HepG2 (cell line): ENCODE results near the gene HDAC3. TPM values are rescaled to one million over a fixed set of nuclear protein-coding genes. Genes with fewer than 3 reads are reported as not detected.
A peak's percentile ranks its signal among the peaks of the same experiment; 100 is the strongest.

Source experiments
- ARID5B ChIP-seq: IDR thresholded peaks from 2 replicates; pipeline ENCODE4 v1.4.0; 2020; ENCODE audit warnings: mild to moderate bottlenecking, missing genetic modification reagents
- CENPX ChIP-seq: sonication (generic); formaldehyde crosslinking; IDR thresholded peaks from 2 replicates; pipeline ENCODE4 v1.9.0; 2021; ENCODE audit warnings: mild to moderate bottlenecking, missing genetic modification reagents, moderate library complexity
- FOXC1 ChIP-seq: sonication (generic); formaldehyde crosslinking; IDR thresholded peaks from 2 replicates; pipeline ENCODE4 v1.8.0; 2022; ENCODE audit warnings: mild to moderate bottlenecking, missing genetic modification reagents, borderline replicate concordance
- NCOR1 ChIP-seq: fragments of 200-600 bp; sonication (generic); IDR thresholded peaks from 2 replicates; pipeline ENCODE4 v1.7.0; 2017; ENCODE audit warnings: antibody characterized with exemption, low read length, borderline replicate concordance
- NKX3-1 ChIP-seq: sonication (generic); formaldehyde crosslinking; IDR thresholded peaks from 2 replicates; pipeline ENCODE4 v1.5.0; 2020; ENCODE audit warnings: missing genetic modification reagents
- NR0B2 ChIP-seq: sonication (generic); formaldehyde crosslinking; IDR thresholded peaks from 2 replicates; pipeline ENCODE4 v1.4.0; 2020; ENCODE audit warnings: mild to moderate bottlenecking, missing genetic modification reagents
- TEAD3 ChIP-seq: optimal IDR thresholded peaks from 2 replicates; pipeline ENCODE3; 2016; ENCODE audit warnings: borderline replicate concordance
- TRIM22 ChIP-seq: fragments of 450-650 bp; IDR thresholded peaks from 2 replicates; pipeline ENCODE4 v1.6.1; 2017
- TRIM24 ChIP-seq: sonication (generic); formaldehyde crosslinking; IDR thresholded peaks from 2 replicates; pipeline ENCODE4 v1.8.0; 2022; ENCODE audit warnings: mild to moderate bottlenecking, missing genetic modification reagents
- U2AF1 ChIP-seq: fragments of 200-400 bp; formaldehyde crosslinking; optimal IDR thresholded peaks from 2 replicates; pipeline ENCODE3; 2017; ENCODE audit warnings: mild to moderate bottlenecking, low read depth, low read length
- ZBTB42 ChIP-seq: sonication (generic); formaldehyde crosslinking; IDR thresholded peaks from 2 replicates; pipeline ENCODE4 v1.5.0; 2020; ENCODE audit warnings: mild to moderate bottlenecking, missing genetic modification reagents
- ZFP90 ChIP-seq: sonication (generic); formaldehyde crosslinking; IDR thresholded peaks from 2 replicates; pipeline ENCODE4 v1.8.0; 2022; ENCODE audit warnings: missing genetic modification reagents, mild to moderate bottlenecking, inconsistent platforms, borderline replicate concordance
- ZNF205 ChIP-seq: IDR thresholded peaks from 2 replicates; pipeline ENCODE4 v1.6.1; 2018; ENCODE audit warnings: missing biosample characterization, missing genetic modification reagents
- ZNF276 ChIP-seq: sonication (generic); formaldehyde crosslinking; IDR thresholded peaks from 2 replicates; pipeline ENCODE4 v1.4.0; 2020; ENCODE audit warnings: mild to moderate bottlenecking, low read depth, missing genetic modification reagents
- ZNF501 ChIP-seq: sonication (generic); formaldehyde crosslinking; IDR thresholded peaks from 2 replicates; pipeline ENCODE4 v1.5.1; 2020; ENCODE audit warnings: mild to moderate bottlenecking, moderate library complexity, missing genetic modification reagents
- ZNF512B ChIP-seq: sonication (generic); formaldehyde crosslinking; IDR thresholded peaks from 2 replicates; pipeline ENCODE4 v1.5.1; 2020; ENCODE audit warnings: missing genetic modification reagents, mild to moderate bottlenecking, borderline replicate concordance
- ZNF615 ChIP-seq: sonication (generic); formaldehyde crosslinking; IDR thresholded peaks from 2 replicates; pipeline ENCODE4 v1.5.0; 2020; ENCODE audit warnings: mild to moderate bottlenecking, missing genetic modification reagents, borderline replicate concordance
- ZSCAN21 ChIP-seq: sonication (generic); formaldehyde crosslinking; IDR thresholded peaks from 2 replicates; pipeline ENCODE4 v1.8.0; 2022; ENCODE audit warnings: mild to moderate bottlenecking, missing genetic modification reagents, moderate library complexity, borderline replicate concordance
- ZZZ3 ChIP-seq: sonication (generic); formaldehyde crosslinking; IDR thresholded peaks from 2 replicates; pipeline ENCODE4 v1.4.0; 2020; ENCODE audit warnings: missing genetic modification reagents, mild to moderate bottlenecking, borderline replicate concordance
- polyA plus RNA-seq, 8 experiments: library from polyadenylated mRNA; depleted of rRNA in 3 of 8; stranded (reverse) in 7 of 8; unstranded in 1 of 8; fragments of >200 nt; fragmentation: Illumina TruSeq in 4 of 8; extraction: Trizol in 4 of 8; gene quantifications; 2 replicates each; pipeline versions ENCODE4 v1.2.1 to v1.2.3, GENCODE V29; 2011 to 2016; ENCODE audit warnings: low read depth in 4 of 8, missing spikeins in 1 of 8, mixed read lengths in 1 of 8; ENCODE audit not compliant: insufficient read depth in 1 of 8
- total RNA-seq, 5 experiments: library from RNA; depleted of rRNA; stranded (reverse); fragments of >200 nt; fragmentation: Illumina TruSeq; extraction: Trizol; gene quantifications; 2 replicates each; pipeline ENCODE4 v1.2.3, GENCODE V29; 2016; ENCODE audit warnings: low read depth in 1 of 5

HDAC3 gene
- total and polyA plus RNA-seq, 2 of the 13 experiments (the other 11 are each of a cell fraction or from before 2014, with no cell fraction given) = 84.0 to 94.1 TPM

- no peak for TF ChIP-seq ZNF512B (CRISPR knock-in tag)
- no peak for TF ChIP-seq ZNF276
- TF ChIP-seq NR0B2 (CRISPR knock-in tag) = 0 out of 2 replicates have a peak, but pooled peaks have one; percentile 29
- no peak for TF ChIP-seq TRIM24 (CRISPR knock-in tag)
- TF ChIP-seq ZZZ3 (CRISPR knock-in tag) = no peak
- no peak for TF ChIP-seq ZNF205 (CRISPR knock-in tag)
- TF ChIP-seq U2AF1 = no peak
- no peak for TF ChIP-seq TEAD3 (CRISPR knock-in tag)
- peak; percentile 6; the same call in 1 of the 2 replicates for TF ChIP-seq FOXC1 (CRISPR knock-in tag)
- TF ChIP-seq ZNF501 (CRISPR knock-in tag) = peak; percentile 90
- TF ChIP-seq NCOR1 = 0 out of 2 replicates have a peak, but pooled peaks have one; percentile 7
- TF ChIP-seq TRIM22 = no peak
- no peak for TF ChIP-seq NKX3-1
- TF ChIP-seq ZNF615 = no peak
- no peak for TF ChIP-seq ARID5B
- 0 out of 2 replicates have a peak, but pooled peaks have one; percentile 51 for TF ChIP-seq ZFP90 (CRISPR knock-in tag)
- TF ChIP-seq ZSCAN21 (CRISPR knock-in tag) = no peak
- no peak for TF ChIP-seq ZBTB42 (CRISPR knock-in tag)
- no peak for TF ChIP-seq CENPX
Measured at GRCh38 chr5:141636413-141637122, at the start of gene HDAC3, which contains the start of gene RELL2 (continued).
